Gastroesophageal sphincter (tissue), 3 donors: ENCODE measurements around the gene REPS2.

Source experiments
- POLR2A ChIP-seq, 2 donors: fragments of 450-650 bp; IDR thresholded peaks; one replicate each; pipeline ENCODE4 v1.6.1; 2017; ENCODE audit warnings: antibody characterized with exemption in 2 of 2, mild to moderate bottlenecking in 2 of 2, moderate library complexity in 1 of 2
- TF ChIP-seq, protein P1 (sequence below), 4 experiments: fragments of 200-600 bp in 2 of 4; fragments of 450-650 bp in 2 of 4; sonication (generic) in 1 of 4; IDR thresholded peaks; one replicate each; pipeline ENCODE4 v1.5.1; 2017 to 2019; ENCODE audit warnings: antibody characterized with exemption in 4 of 4, mild to moderate bottlenecking in 2 of 4, moderate library complexity in 2 of 4

DNA sequence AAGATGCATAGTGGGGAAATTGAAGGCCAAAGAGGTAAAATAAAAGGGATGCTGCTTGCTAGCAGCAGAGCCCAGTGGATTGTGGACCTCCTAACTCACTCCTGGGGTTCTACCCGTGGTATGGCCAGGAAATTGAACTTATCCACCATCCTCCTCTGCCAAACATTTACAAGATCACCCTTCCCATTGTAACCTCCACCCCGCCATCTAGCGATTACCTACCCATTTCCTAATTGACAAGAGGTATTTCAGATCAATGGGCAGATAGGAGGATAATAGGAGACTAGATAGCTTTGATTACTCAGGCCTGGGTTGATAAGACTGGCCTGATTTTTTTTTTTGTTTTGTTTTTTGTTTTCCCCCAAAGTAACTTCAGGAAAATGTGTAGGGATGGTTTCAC, 67.8 kb downstream of the REPS2 start:
- TF ChIP-seq, protein P1, sequence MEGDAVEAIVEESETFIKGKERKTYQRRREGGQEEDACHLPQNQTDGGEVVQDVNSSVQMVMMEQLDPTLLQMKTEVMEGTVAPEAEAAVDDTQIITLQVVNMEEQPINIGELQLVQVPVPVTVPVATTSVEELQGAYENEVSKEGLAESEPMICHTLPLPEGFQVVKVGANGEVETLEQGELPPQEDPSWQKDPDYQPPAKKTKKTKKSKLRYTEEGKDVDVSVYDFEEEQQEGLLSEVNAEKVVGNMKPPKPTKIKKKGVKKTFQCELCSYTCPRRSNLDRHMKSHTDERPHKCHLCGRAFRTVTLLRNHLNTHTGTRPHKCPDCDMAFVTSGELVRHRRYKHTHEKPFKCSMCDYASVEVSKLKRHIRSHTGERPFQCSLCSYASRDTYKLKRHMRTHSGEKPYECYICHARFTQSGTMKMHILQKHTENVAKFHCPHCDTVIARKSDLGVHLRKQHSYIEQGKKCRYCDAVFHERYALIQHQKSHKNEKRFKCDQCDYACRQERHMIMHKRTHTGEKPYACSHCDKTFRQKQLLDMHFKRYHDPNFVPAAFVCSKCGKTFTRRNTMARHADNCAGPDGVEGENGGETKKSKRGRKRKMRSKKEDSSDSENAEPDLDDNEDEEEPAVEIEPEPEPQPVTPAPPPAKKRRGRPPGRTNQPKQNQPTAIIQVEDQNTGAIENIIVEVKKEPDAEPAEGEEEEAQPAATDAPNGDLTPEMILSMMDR (IDR thresholded peaks at IDR 0.05): no peak
- no peak for TF ChIP-seq POLR2A (IDR thresholded peaks at IDR 0.05)
